Mucosa of descending colon (tissue), 3 donors: ENCODE data around the gene WNT16. TPM values are rescaled to one million over a fixed set of nuclear protein-coding genes. Genes with fewer than 3 reads are reported as not detected.

Experiments used
- ATAC-seq: fragments of 200-7000 bp; cut with Tn5 transposase; one replicate; pipeline ENCODE4 v1.9.1; 2020; ENCODE audit warnings: mild to moderate bottlenecking, moderate library complexity
- DNase-seq, 3 donors: peaks; one replicate each; pipeline ENCODE4 v3.0.0-alpha.2; 2020
- H3K36me3 ChIP-seq: fragments of 200-600 bp; one replicate; pipeline ENCODE4 v1.8.0; 2021; ENCODE audit warnings: low read depth, mild to moderate bottlenecking
- H3K4me1 ChIP-seq: fragments of 200-600 bp; one replicate; pipeline ENCODE4 v1.8.0; 2021; ENCODE audit warnings: low read depth, mild to moderate bottlenecking
- H3K4me3 ChIP-seq: fragments of 200-600 bp; one replicate; pipeline ENCODE4 v1.8.0; 2021; ENCODE audit warnings: mild to moderate bottlenecking
- H3K9me3 ChIP-seq: fragments of 200-600 bp; one replicate; pipeline ENCODE4 v1.8.0; 2021; ENCODE audit warnings: mild to moderate bottlenecking
- intact Hi-C, 2 donors: fragments of 100-400 bp; cut with DNase I in 1 of 2; cut with micrococcal nuclease in 1 of 2; formaldehyde crosslinking; loops; one replicate each; pipeline versions ENCODE4 v1.11.0 to v1.11.1; 2022; cut with DNase I, micrococcal nuclease
- total RNA-seq, 3 donors: library from RNA; stranded (reverse); fragmentation: NEBNext Ultra II Directional in 2 of 3; extraction: Animal tissue kit (Norgen Biotek cat#: 25700) in 2 of 3; gene quantifications; one replicate each; pipeline versions ENCODE4 v1.2.1 to v1.2.4, GENCODE V29; 2021 to 2023
- TF ChIP-seq, protein P1 (sequence below): fragments of 200-600 bp; IDR thresholded peaks from one replicate; pipeline ENCODE4 v1.8.0; 2022; ENCODE audit warnings: antibody characterized with exemption, mild to moderate bottlenecking
- donor health status: DM: no; HTN: no; CAD: no; lungs with moderate emphysema.
- donor health status: DM: no; HTN: no; CAD: no.
- donor health status: DM: no; HTN: yes; CAD: no.

Gene WNT16
- total RNA-seq, 3 donors from 2014 or later: 1.4 TPM; not detected in 2

DNA sequence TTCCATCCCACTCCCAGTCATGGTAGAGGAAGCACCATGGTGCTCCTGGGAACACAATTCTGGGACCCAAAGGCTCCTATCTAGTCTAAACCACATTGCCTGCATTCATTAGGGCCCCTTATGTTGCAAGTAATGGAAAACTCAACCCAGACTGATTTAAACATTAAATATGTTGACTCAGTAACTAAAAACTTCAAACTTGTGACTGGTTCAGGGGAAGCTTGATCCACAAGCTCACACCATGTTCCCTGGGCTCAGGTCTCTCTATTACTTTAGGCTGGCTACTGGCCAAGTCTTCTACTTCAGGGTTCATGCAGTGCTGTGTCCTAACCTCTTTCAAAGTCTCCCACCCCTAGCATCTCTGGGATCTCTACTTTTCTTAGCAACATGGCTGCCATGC lies 13.1 kb downstream of the WNT16 start:
- TF ChIP-seq, protein P1, sequence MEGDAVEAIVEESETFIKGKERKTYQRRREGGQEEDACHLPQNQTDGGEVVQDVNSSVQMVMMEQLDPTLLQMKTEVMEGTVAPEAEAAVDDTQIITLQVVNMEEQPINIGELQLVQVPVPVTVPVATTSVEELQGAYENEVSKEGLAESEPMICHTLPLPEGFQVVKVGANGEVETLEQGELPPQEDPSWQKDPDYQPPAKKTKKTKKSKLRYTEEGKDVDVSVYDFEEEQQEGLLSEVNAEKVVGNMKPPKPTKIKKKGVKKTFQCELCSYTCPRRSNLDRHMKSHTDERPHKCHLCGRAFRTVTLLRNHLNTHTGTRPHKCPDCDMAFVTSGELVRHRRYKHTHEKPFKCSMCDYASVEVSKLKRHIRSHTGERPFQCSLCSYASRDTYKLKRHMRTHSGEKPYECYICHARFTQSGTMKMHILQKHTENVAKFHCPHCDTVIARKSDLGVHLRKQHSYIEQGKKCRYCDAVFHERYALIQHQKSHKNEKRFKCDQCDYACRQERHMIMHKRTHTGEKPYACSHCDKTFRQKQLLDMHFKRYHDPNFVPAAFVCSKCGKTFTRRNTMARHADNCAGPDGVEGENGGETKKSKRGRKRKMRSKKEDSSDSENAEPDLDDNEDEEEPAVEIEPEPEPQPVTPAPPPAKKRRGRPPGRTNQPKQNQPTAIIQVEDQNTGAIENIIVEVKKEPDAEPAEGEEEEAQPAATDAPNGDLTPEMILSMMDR: no peak
- H3K36me3 ChIP-seq: no peaks in the 10 kb centered on the region
- no peak overlapping the region for H3K4me3 ChIP-seq
- no peaks in the 10 kb centered on the region for H3K9me3 ChIP-seq
- intact Hi-C loops: no loop called here
- no peak for ATAC-seq
- no peak for DNase-seq
- no peaks in the 10 kb centered on the region for H3K4me1 ChIP-seq

DNA sequence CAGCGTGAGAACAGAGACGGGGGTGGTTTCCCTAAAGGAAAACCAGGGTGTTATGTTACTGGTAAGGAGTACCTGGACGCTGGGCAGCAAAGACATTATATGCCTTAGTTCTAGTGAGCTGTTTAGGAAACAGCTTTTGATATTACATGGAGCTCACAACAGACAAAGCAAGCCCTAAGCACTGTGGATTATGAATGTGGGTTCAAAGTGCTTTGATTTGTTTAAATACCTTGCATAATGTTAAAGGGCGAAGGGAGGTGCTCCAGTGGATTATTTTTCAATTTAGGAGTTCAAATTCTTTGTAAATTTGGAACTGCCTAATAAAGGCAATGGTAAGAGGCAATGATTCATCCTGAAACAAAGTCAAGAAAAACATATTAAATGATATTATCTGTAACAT lies 13.8 kb downstream of the WNT16 start:
- DNase-seq (no peak), ATAC-seq (no peak)
- intact Hi-C loops: no loop called here
- Histone ChIP-seq H3K4me1 (no peaks in the 10 kb centered on the region), H3K4me3 (no peak overlapping the region), H3K9me3 (no peaks in the 10 kb centered on the region), H3K36me3 (no peaks in the 10 kb centered on the region)
- TF ChIP-seq, protein P1: no peak

DNA sequence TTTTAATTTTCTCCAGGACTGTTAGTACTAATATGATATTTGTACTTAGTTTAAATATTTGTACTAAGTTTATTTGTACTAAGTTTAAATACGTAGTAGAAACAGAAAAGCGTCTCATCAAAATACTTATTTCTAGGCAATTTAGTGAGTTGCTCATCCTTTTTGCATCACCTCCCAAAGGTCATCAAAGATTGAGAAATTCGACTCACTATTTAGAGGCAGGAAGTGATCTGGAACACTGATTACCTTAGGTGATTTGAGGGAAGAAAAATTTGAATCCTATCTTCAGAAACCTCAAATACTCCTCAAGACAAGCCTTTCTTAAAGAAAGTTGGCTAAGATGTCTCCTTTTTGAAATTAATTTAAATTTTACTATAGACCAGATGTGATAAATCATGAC lies 14.5 kb downstream of the WNT16 start:
- H3K4me1 ChIP-seq: no peaks in the 10 kb centered on the region
- no peaks in the 10 kb centered on the region for H3K9me3 ChIP-seq
- intact Hi-C loops: no loop called here
- H3K4me3 ChIP-seq: no peak overlapping the region
- no peaks in the 10 kb centered on the region for H3K36me3 ChIP-seq
- TF ChIP-seq, protein P1: no peak
- ATAC-seq: no peak
- no peak for DNase-seq

DNA sequence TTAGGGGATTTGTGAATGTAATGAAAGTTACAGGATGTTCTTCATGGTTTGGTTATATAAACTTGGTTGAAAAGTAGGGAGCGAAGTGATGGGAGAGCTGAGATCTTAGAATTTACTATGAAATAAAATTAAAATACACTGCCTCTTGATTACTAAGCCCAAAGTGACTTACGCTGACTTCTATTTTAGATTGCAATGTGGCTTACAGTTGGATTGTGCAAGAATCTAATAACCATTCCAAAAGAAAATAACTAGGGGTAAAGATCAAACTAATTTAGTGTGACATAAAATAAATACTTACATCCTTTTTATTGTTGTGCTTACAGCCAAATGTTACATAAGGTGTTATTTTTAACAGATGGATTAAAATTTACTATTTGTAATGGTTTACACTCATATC lies 15.3 kb downstream of the WNT16 start:
- no peaks in the 10 kb centered on the region for H3K4me1 ChIP-seq
- no peak overlapping the region for H3K4me3 ChIP-seq
- no peaks in the 10 kb centered on the region for H3K9me3 ChIP-seq
- DNase-seq: no peak
- peak; percentile 48 for ATAC-seq
- TF ChIP-seq, protein P1: no peak
- intact Hi-C loops: no loop called here
- no peaks in the 10 kb centered on the region for H3K36me3 ChIP-seq

DNA sequence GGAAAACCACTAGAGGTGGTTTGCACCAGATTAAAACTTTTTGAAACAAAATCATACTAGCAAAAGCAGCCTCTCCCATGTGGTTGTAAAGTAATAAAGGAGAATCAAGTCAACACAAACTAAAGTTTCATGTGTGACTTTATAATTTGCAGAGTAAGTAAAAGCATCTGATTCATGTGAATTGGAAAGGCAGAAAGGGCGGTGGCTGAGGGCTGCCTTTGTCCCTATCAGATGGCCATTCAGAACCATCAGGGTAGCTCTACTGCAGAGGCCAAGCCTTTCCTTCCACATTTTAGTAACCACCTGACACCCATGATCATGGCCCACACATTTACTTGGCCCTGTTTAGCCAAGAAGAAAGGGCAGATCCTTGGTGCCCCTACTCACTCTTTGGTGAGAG lies 15.7 kb downstream of the WNT16 start:
- intact Hi-C loops: no loop called here
- H3K4me3 ChIP-seq: no peak overlapping the region
- no peaks in the 10 kb centered on the region for H3K4me1 ChIP-seq
- no peaks in the 10 kb centered on the region for H3K36me3 ChIP-seq
- no peaks in the 10 kb centered on the region for H3K9me3 ChIP-seq
- TF ChIP-seq, protein P1: no peak
- peak; percentile 88 for ATAC-seq
- DNase-seq: peak in 1 of 3 donors; percentile 40

DNA sequence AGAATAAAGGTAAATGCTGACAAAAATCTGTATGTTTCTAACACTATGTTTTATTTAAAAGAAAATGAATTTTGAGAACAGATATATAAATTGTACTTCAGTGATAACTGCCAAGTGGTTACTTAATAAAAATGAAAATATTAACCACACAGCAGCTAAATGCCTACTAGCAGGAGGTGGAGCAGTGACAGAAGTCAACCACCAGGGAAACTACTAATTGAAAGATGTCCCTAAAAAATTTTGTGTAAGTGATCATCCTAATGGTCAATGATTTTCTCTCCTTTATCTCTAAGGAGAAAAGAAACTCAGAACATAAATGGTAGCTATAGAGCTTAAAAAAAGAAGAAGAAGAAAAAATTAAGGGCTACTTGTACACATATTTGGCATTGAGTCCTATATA lies 22.9 kb downstream of the WNT16 start:
- ATAC-seq (no peak), DNase-seq (no peak)
- no peaks in the 10 kb centered on the region for H3K36me3 ChIP-seq
- no peak overlapping the region for H3K4me3 ChIP-seq
- intact Hi-C loops: no loop called here
- H3K4me1 ChIP-seq: no peaks in the 10 kb centered on the region
- no peaks in the 10 kb centered on the region for H3K9me3 ChIP-seq
- TF ChIP-seq, protein P1: no peak
